Stimulated activated CD4-positive, alpha-beta T cell treated with anti-CD3 and anti-CD28 coated beads, Interleukin-12 subunit alpha, Interleukin-12 subunit beta, amount 100 ng/mL, for 48 hours (primary cell): ENCODE measurements around the gene EOGT.

Experiments
- DNase-seq, 3 donors: peaks; one replicate each; pipeline ENCODE4 v3.0.0-alpha.2; 2020; ENCODE audit warnings: low read depth in 2 of 3, low spot score in 1 of 3

EOGT gene

DNA sequence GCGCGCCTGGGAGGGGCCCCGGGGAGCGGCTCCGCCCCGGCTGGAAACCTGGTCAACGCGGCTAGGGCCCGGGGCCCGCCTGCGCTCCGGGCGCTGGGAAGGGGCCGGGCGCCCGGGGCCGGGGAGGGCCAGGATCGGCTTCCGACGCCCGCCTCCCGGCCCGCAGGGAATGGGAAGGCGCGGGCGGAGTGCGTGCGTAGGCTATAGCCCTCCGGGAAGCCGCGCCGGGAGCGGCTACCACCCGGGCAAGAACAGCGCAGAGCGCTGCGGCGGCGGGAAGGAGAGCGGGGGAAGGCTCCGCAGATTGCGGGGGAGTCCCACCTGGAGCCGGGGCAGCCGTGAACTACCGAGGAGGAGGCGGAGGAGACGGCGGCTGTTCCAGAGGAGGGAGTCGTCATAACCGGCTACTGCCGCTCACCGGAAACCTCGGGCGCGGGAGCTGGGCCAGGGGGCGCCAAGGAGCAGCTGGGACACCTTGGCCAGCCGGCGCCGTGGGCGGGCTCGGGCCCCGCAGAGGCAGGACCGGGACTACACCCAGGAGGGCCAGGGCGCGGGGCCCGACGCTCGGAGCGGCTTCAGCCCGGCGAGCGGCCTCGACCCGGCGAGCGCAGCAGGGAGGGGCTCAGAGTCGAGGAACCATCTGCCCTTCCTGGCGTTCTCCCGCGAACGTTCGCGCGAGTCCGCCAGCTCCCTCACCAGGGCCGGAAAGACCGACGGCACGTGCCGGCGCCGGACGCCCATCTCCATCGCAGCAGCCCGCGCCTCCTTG is at the start of gene EOGT:
TSS of gene EOGT (minus strand) at position 432 of the 769 bp plus-strand sequence. CDS start 3,838 bp downstream, outside the sequence.
- DNase-seq, result peak; percentile 64 to 82 (median 74)

DNA sequence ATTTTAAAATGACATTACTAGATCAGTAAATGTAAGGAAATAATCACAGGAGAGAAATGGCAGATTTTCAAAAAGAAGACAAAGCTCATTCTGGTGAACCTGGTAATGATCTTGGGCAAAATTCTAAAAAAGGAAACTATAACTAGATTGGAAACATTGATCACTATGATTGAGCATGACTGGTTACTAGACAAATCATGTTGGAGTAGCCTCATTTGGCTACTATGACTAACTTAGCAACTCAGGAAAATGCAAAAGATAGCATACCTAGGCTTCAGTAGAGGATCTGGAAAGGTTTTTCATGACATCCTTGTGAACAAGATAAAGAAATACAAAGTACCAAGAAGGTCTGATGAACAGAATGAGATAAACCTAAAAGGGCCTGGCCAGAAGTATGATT is 46.2 kb upstream of the EOGT start:
- no peak for DNase-seq

GRCh38 chr3:69058947-69059224 is 45.4 kb upstream of the EOGT start:
- DNase-seq, result no peak

DNA sequence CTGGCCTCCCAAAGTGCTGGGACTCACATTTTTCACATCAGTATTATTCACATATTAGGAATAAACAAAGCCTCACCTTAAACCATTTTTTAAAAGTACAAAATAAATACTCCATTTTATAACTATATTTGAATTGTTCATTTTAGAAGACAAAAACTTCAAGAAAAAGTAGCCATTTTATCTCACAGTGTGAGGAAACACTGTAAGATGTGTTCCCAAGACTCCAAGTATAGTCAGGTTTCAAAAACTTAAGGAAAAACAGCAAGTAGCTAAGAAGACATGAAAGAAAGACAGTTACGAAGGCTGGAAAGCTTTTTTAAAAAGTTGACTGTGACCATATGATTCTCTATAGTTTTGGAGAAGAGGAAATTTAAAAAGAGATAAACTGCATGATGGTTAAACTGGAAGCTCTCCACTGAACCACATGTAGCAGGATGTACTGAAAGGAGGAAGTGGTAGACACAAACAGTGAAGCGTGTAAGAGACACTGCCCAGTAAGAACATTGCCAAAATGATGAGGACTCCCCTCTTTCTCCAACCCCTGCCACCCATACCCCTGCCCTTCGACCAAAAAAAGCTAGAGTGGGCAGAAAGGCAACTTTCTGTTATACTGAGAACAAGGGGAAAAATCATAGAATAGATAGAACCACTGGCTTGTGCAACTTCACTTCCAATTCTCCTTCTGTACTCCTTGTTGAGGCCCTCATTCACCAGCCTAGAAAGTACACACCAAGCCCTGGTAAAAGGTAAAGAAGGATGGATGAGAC is 44.9 kb upstream of the EOGT start:
- no peak for DNase-seq

DNA sequence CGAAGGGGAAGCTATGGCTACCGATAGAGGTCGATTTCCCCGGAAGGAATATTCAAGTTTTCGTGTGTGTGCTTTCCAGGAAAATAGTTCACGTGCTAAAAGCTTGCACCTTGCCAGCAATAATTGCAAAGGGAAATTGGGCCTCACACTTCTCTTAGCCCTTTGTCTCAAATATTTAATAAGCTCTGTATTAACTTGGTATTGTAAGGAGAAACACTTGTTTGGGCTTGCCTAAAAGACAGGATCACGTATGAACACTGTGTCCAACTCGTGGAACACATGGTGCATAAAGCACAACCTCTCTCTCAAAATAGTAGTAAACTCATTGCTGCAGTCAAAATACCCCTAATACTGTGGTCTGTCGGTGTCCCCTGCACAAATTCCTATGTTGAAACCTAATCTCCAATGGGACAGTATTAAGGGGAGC is 39.0 kb upstream of the EOGT start:
- DNase-seq, result no peak

DNA sequence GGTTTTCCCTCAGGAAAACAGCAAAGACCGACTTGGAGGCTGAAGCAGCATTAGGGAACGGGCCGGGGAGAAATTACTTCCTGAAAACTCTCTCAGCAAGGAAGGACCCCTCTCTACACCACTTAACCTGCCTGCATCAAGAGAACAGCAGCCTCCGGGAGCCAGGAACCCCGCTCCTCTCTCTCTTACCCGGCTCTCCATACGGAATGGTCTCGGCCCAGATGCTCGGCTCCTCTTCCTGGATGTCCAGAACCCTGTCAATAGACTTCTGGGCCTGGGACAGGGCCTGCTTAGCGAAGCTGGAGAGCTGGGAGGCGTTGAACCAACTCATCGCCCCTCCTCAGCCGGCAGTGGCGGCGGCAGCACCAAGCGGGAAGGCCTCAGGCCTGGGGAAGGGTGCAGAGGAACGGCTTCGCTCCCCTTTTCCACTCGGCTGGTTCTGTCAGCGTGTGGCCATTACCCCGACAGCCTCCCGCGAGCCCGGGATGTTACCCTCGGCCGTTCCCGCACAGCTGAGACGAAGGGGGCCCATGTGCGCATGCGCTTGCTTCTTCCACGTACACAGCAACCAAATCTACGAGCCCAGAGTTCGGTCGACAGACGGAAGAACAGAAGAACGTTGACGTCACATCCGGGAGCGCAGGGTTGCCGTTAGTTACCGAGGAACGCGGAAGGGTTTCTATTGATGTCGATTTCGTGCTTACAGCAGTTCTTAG is 38.4 kb upstream of the EOGT start, which contains the start of gene TMF1:
TSS of gene TMF1 (minus strand) at position 578 of the 716 bp plus-strand sequence. CDS start at position 331, 247 bp downstream.
- peak; percentile 95 to 96 (median 95) for DNase-seq

GRCh38 chr3:69048990-69049389 is 35.5 kb upstream of the EOGT start:
- DNase-seq, result no peak

GRCh38 chr3:69044608-69045007 is 31.1 kb upstream of the EOGT start:
- DNase-seq, result no peak

GRCh38 chr3:69033470-69033869 is 20.0 kb upstream of the EOGT start:
- no peak for DNase-seq

- DNase-seq, result no peak
Observed at GRCh38 chr3:69032737-69033136, 19.3 kb upstream of the EOGT start.

DNA sequence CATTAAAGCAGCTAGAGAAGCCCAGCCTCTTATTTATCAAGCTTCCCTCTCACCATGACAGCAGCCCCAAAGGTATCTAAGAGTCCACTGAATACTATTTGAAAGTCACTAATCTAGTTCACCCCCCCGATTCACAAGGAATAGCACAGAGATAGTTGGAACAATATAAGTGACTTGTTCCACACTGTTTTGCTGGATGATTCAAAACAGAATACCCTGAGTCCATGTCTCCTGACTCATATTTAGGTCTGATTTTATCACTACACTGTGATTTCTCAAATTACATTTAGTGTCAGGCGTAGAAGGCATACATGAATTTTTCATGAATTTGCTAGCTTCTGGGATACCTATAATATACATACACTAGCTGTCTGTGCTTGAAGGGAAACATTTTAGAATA is 18.7 kb upstream of the EOGT start:
- DNase-seq, result no peak

GRCh38 chr3:69031635-69032034 is 18.2 kb upstream of the EOGT start:
- no peak for DNase-seq

GRCh38 chr3:69020857-69021256 is 7.4 kb upstream of the EOGT start:
- no peak for DNase-seq

GRCh38 chr3:69020424-69020823 is 6.9 kb upstream of the EOGT start:
- DNase-seq, result no peak

GRCh38 chr3:69016901-69017300 is 3.4 kb upstream of the EOGT start:
- no peak for DNase-seq

GRCh38 chr3:69016102-69016501 is 2.6 kb upstream of the EOGT start:
- no peak for DNase-seq

GRCh38 chr3:69014022-69014580 is 617 bp upstream of the EOGT start:
- DNase-seq, result no peak

DNA sequence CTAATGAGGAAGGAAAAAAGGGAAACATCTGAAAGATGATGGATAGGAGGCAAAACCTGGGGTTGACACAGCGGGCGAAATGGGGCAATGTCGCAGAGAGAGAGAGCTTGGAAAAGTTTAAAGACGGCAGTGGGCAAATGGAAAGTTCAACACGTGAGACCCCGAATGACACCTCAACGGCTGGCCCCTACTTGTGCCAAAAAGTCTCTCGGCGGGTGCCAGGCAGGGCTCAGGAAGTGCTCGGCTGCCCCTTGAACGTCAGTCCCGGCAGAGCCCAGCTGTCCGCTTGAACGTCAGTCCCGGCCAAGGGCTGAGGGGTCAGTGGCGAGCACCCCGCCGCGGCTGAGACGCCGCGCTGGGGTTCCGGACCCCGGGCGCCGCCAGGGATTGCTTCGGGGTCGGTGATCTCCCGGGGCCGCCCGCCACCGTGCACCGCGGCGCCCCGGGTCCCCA is 658 bp downstream of the EOGT start:
- no peak for DNase-seq

DNA sequence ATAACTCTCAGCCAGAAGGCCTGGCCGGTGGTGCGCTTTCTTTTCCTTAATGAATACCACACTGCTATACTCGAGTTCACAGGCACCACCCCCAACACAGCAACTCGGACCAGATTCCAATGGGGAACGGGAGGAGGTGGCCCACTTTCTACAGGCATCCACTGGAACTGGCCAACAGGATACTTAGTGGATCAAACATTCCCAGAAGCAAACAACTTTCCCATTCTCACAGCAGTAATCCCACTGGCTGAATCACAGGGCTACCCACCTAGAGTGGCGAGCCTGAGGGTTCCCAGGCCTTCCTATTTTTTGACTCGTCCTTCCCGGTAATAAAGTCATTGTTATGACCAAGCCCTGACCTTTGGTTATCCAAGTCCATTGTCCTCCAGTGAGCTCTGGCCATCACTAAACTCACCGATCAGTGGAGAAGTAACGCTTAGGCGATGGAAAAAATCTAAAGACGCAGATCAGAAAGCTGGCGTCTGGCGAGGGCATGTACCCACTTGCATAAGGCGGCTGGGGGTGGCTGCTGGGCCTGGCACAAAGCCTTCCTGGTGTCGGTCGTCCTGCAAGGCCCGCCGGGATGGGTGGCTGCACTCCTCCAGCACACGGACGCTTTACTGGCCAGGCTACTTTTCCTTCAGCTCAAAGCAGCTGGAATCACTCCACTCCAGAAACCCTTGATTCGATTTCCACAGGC is 1.2 kb downstream of the EOGT start:
- DNase-seq, result no peak

- DNase-seq, result no peak
Observed at GRCh38 chr3:69011096-69011730, 2.3 kb downstream of the EOGT start.
